Activated CD4-positive, alpha-beta memory T cell treated with anti-CD3 and anti-CD28 coated beads, Interleukin-2, amount 10 ng/mL, durations not matched to agents 7 days and 5 days (primary cell): ENCODE results near the gene EGR2. TPM values are rescaled to one million over a fixed set of nuclear protein-coding genes. Genes with fewer than 3 reads are reported as not detected.
A peak's percentile ranks its signal among the peaks of the same experiment; 100 is the strongest.

ENCODE experiments used
- CTCF ChIA-PET: fragments of 350-600 bp; sonication (Branson Sonifier 250); formaldehyde crosslinking; loops from one replicate; lab custom pipeline; 2021; ENCODE audit warnings: antibody characterized with exemption, inconsistent platforms; lab: Charles Lee
- POLR2A ChIA-PET: fragments of 350-600 bp; sonication (Branson Sonifier 250); formaldehyde crosslinking; loops from one replicate; lab custom pipeline; 2021; ENCODE audit warnings: antibody characterized with exemption; lab: Charles Lee
- DNase-seq: peaks from one replicate; pipeline ENCODE4 v3.0.0-alpha.2; 2020
- H3K27ac Mint-ChIP-seq: one replicate; pipeline ENCODE4 v1.8.0; 2021; ENCODE audit warnings: mild to moderate bottlenecking, mixed read lengths
- H3K27me3 Mint-ChIP-seq: one replicate; pipeline ENCODE4 v1.8.0; 2021; ENCODE audit warnings: mixed read lengths
- H3K36me3 Mint-ChIP-seq: one replicate; pipeline ENCODE4 v1.8.0; 2021; ENCODE audit warnings: low read depth, mixed read lengths
- H3K4me1 Mint-ChIP-seq: one replicate; pipeline ENCODE4 v1.8.0; 2021; ENCODE audit warnings: mixed read lengths
- H3K4me3 Mint-ChIP-seq: one replicate; pipeline ENCODE4 v1.8.0; 2021; ENCODE audit warnings: mild to moderate bottlenecking, mixed read lengths
- H3K9me3 Mint-ChIP-seq: one replicate; pipeline ENCODE4 v1.8.0; 2021; ENCODE audit warnings: mixed read lengths
- total RNA-seq, 2 experiments: library from RNA; stranded (reverse); gene quantifications; one replicate each; pipeline ENCODE4 v1.2.3, GENCODE V29; 2021

EGR2 gene
- 1 to 10 TPM; 4.8 to 6.4 TPM for total RNA-seq

DNA sequence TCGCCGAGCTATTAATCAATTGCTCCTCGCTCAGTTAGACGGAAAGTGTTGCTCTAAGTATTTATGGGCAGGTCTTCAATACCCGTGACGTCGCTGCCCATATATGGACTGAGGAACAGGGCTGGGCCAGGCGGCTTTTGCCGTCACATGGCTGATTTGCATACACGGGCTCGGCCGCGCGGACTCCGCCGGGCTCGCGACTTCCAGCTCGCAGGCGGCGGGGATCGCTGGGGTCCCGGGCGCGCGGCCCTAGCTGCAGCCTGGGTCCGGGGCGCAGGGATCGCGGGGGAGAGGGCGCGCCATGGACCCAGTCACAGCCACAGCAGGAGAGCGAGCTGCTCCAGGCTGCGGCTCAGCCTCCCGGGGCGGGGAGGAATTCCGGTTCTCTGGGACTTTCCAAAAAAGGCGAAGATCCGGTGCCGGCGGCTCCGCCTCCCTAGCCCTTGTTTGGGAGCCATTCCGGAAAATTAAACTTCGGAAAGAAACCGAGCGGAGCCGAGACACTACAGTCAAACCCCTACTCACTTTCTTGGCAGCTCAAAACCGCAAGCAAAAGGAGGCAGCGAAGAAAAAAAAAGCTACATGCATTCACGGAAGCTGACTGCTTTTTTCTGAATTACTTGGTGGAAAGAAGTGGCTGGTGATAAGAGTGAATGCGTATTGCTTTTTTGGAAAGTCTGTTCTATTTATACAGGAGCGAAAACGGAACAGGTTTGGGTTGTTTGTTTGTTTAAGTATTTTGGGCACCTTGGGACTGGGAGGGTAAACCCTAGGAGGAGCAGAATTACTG is at the start of gene EGR2:
Gene EGR2, minus strand, starts transcription at position 36 of the 790 bp plus-strand sequence. CDS start 337 bp downstream, outside the sequence.
- Mint-ChIP-seq H3K36me3 (peaks cover 13% of the 10 kb centered on the region), H3K4me3 (peak within 1 kb of the TSS; percentile 87), H3K9me3 (no peaks in the 10 kb centered on the region), H3K27me3 (peaks cover 68% of the 10 kb centered on the region), H3K4me1 (peaks cover 47% of the 10 kb centered on the region), H3K27ac (peak within 1 kb of the TSS; percentile 95)
- ChIA-PET CTCF (interaction anchor here (0.8 to 5.8 kb wide), 15 partner anchors 12 to 903 kb away, joined by 3 to 77 read pairs (median 7); partner anchors contain the start of gene ADO), POLR2A (interaction anchor here (0.7 to 5.1 kb wide), 16 partner anchors 9 to 913 kb away, joined by 3 to 88 read pairs (median 5); partner anchors contain the start of genes ADO and NRBF2)
- DNase-seq, result peak; percentile 94

DNA sequence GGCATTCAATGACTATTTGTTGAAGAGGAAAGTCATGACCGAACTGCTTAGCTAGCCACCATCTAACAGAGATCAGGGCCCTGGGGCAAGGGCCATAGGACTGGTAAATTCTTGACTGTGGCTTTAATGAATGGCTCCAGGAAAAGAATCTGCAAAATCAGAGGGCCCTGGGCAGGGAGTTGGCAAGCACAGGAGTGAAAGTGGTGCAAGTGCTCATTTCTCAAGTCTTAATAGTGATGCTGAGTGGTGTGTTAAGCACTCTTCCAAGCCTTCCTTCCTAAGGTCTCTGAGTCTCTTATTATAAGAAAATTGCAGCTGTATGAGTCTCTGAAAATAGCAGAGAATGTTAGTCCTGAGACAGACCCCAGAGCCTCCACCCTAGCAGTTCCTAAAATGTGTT is 46.3 kb upstream of the EGR2 start:
- no peaks in the 10 kb centered on the region for H3K36me3 Mint-ChIP-seq
- no peak overlapping the region for H3K27ac Mint-ChIP-seq
- H3K4me3 Mint-ChIP-seq, result no peak overlapping the region
- DNase-seq, result no peak
- peaks cover 11% of the 10 kb centered on the region for H3K4me1 Mint-ChIP-seq
- no peaks in the 10 kb centered on the region for H3K9me3 Mint-ChIP-seq
- peaks cover 7% of the 10 kb centered on the region for H3K27me3 Mint-ChIP-seq
- CTCF ChIA-PET, result no interaction called here
- POLR2A ChIA-PET, result no interaction called here

GRCh38 chr10:62861507-62861906 is 45.3 kb upstream of the EGR2 start:
- no peak for DNase-seq
- ChIA-PET CTCF (no interaction called here), POLR2A (no interaction called here)
- Mint-ChIP-seq H3K4me1 (peaks cover 21% of the 10 kb centered on the region), H3K36me3 (no peaks in the 10 kb centered on the region), H3K9me3 (no peaks in the 10 kb centered on the region), H3K27ac (no peak overlapping the region), H3K4me3 (no peak overlapping the region), H3K27me3 (peaks cover 7% of the 10 kb centered on the region)

DNA sequence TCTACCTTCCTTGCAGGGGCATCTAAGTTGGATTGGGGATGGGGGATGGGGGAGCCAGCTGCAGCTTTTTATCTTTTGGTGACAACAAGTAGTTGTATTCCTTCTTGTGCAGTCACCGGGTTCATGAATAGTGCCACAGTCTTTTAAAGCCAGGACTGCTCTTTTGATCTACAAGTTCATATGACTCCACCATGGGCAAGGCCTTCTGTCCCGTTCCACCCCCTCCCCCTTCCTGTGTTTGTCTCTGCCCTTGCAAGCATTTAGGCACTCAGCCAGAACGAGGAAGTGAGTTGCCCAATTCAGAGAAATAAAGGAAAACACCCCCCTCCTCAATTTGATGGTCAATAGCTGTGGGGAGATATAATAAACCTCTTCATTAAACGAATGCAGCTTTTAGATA is 44.8 kb upstream of the EGR2 start:
- H3K27ac Mint-ChIP-seq, result no peak overlapping the region
- ChIA-PET POLR2A (no interaction called here), CTCF (no interaction called here)
- no peaks in the 10 kb centered on the region for H3K36me3 Mint-ChIP-seq
- H3K27me3 Mint-ChIP-seq, result peaks cover 7% of the 10 kb centered on the region
- H3K9me3 Mint-ChIP-seq, result no peaks in the 10 kb centered on the region
- H3K4me1 Mint-ChIP-seq, result peaks cover 26% of the 10 kb centered on the region
- no peak for DNase-seq
- no peak overlapping the region for H3K4me3 Mint-ChIP-seq

DNA sequence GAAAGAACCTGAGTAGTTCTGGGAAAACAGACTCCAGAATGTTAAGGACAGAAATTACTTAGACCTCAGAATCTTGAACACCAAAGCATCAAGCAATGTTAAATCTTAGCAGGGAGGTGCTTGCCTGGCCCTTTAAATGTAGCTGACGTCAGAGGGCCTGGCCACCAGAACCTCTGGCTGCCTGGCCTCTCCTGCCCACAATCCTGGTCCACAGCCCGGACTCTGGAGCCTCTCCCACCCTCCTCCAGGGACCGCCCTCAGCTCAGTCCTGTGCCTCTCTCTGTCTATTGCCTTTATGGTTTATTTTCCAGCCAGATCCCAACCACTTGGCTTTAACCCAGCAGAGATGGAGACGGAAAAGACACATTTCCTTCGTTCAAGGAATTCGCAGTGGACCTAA is 42.2 kb upstream of the EGR2 start:
- DNase-seq, result no peak
- CTCF ChIA-PET, result no interaction called here
- Mint-ChIP-seq H3K4me3 (no peak overlapping the region), H3K27me3 (peaks cover 12% of the 10 kb centered on the region), H3K36me3 (no peaks in the 10 kb centered on the region), H3K27ac (no peak overlapping the region), H3K9me3 (no peaks in the 10 kb centered on the region), H3K4me1 (peaks cover 50% of the 10 kb centered on the region)
- POLR2A ChIA-PET, result no interaction called here

DNA sequence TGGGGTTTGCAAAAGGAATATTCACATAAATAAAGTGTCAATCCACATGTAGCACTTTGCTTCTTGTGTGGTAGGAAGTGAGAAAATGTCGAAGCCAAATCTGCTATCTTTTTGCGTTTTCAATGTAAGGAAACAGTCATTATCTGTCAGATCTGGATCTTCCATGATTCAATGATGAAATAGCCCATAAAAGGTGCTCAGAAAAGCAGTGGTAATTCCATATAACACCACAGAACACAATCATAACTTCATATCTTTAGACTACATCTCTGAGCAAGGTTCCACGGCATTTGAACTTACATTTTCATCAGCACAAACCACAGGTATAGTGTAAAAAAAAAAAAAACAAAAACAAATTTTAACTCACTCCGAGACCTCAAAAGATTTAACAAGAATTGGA is 39.9 kb upstream of the EGR2 start:
- no peaks in the 10 kb centered on the region for H3K9me3 Mint-ChIP-seq
- POLR2A ChIA-PET, result interaction anchor here (1.1 to 2.0 kb wide), 4 partner anchors 37 to 277 kb away, joined by 3 to 8 read pairs (median 3); partner anchors contain the start of genes ADO and NRBF2
- peaks cover 66% of the 10 kb centered on the region for H3K4me1 Mint-ChIP-seq
- H3K36me3 Mint-ChIP-seq, result no peaks in the 10 kb centered on the region
- peak overlapping the region; percentile 49 for H3K27ac Mint-ChIP-seq
- H3K4me3 Mint-ChIP-seq, result no peak overlapping the region
- H3K27me3 Mint-ChIP-seq, result peaks cover 11% of the 10 kb centered on the region
- DNase-seq, result no peak
- CTCF ChIA-PET, result no interaction called here

GRCh38 chr10:62853710-62854109 is 37.5 kb upstream of the EGR2 start:
- Mint-ChIP-seq H3K4me3 (peak overlapping the region; percentile 28), H3K36me3 (peaks cover 6% of the 10 kb centered on the region), H3K9me3 (peaks cover 5% of the 10 kb centered on the region), H3K27me3 (peaks cover 21% of the 10 kb centered on the region), H3K27ac (peak overlapping the region; percentile 75), H3K4me1 (peaks cover 63% of the 10 kb centered on the region)
- DNase-seq, result peak; percentile 68
- POLR2A ChIA-PET, result interaction anchor here (0.7 to 2.0 kb wide), 7 partner anchors 16 to 318 kb away, joined by 3 to 6 read pairs (median 4); partner anchors contain the start of gene NRBF2
- CTCF ChIA-PET, result interaction anchor here (0.7 to 2.4 kb wide), 4 partner anchors 36 to 948 kb away, joined by 3 to 8 read pairs (median 4); no protein-coding TSS in a partner anchor

- Mint-ChIP-seq H3K4me3 (no peak overlapping the region), H3K27me3 (peaks cover 21% of the 10 kb centered on the region), H3K36me3 (peaks cover 6% of the 10 kb centered on the region), H3K9me3 (peaks cover 10% of the 10 kb centered on the region), H3K27ac (peak overlapping the region; percentile 75), H3K4me1 (peaks cover 63% of the 10 kb centered on the region)
- ChIA-PET CTCF (interaction anchor here (0.7 to 2.4 kb wide), 2 partner anchors 36 to 416 kb away, joined by 3 to 8 read pairs; no protein-coding TSS in a partner anchor), POLR2A (interaction anchor here (0.7 to 2.0 kb wide), 7 partner anchors 17 to 318 kb away, joined by 3 to 6 read pairs (median 3); partner anchors contain the start of gene NRBF2)
- DNase-seq, result peak; percentile 47
These were observed 37.0 kb upstream of the EGR2 start for GRCh38 chr10:62852961-62853702.

- H3K9me3 Mint-ChIP-seq, result peaks cover 24% of the 10 kb centered on the region
- peaks cover 12% of the 10 kb centered on the region for H3K36me3 Mint-ChIP-seq
- POLR2A ChIA-PET, result interaction anchor here (1.7 kb wide), 1 partner anchor 36 kb away, joined by 3 read pairs; no protein-coding TSS in a partner anchor
- peaks cover 51% of the 10 kb centered on the region for H3K4me1 Mint-ChIP-seq
- H3K4me3 Mint-ChIP-seq, result no peak overlapping the region
- no peak overlapping the region for H3K27ac Mint-ChIP-seq
- H3K27me3 Mint-ChIP-seq, result peaks cover 21% of the 10 kb centered on the region
- CTCF ChIA-PET, result interaction anchor here (0.8 to 1.5 kb wide), 3 partner anchors 26 to 315 kb away, joined by 3 read pairs; no protein-coding TSS in a partner anchor
- DNase-seq, result peak; percentile 26
These were observed 35.3 kb upstream of the EGR2 start for GRCh38 chr10:62851442-62851841.

DNA sequence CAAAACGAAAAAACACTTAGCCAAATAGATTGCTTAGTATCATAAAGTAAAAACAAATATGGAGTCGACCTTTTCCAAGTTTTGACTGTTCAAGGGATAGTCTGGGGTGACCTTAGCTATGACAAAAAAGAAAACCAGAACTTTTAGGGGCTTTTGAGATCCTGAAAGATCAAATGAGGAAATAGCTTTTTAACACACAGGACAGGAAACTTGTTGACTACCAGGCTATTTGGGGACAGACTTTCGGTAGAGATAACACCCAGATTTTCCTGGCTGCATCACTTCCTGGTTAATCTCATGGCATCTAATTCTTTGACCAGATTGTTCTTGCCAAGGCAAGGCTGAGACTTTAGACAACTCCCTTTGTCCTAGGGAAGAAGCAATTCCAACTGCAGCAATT is 34.5 kb upstream of the EGR2 start:
- peaks cover 44% of the 10 kb centered on the region for H3K4me1 Mint-ChIP-seq
- no peak for DNase-seq
- peaks cover 21% of the 10 kb centered on the region for H3K27me3 Mint-ChIP-seq
- no peak overlapping the region for H3K4me3 Mint-ChIP-seq
- H3K9me3 Mint-ChIP-seq, result peaks cover 30% of the 10 kb centered on the region
- ChIA-PET CTCF (interaction anchor here (1.5 kb wide), 1 partner anchor 25 kb away, joined by 3 read pairs; no protein-coding TSS in a partner anchor), POLR2A (no interaction called here)
- no peak overlapping the region for H3K27ac Mint-ChIP-seq
- H3K36me3 Mint-ChIP-seq, result peaks cover 12% of the 10 kb centered on the region

DNA sequence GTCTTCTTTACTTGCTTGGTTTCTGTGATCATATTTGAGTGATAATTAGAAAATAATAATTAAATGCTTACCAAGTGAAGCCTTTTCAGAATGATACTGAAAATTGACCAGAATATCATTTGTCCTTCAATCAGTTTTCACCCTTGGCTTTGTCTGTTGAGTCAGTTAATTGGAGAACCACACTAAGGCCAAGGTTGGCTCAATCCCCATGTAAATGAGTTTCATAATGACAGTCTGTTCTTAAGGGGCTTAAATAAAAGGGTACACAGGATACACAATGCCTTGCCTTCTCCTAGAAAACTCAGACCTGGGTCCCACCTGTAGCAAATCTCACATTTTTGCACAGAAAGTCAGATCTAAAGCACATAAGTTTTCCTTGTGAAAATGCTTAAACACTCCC is 31.3 kb upstream of the EGR2 start:
- H3K4me3 Mint-ChIP-seq, result no peak overlapping the region
- peaks cover 34% of the 10 kb centered on the region for H3K9me3 Mint-ChIP-seq
- POLR2A ChIA-PET, result no interaction called here
- no peak for DNase-seq
- H3K27ac Mint-ChIP-seq, result no peak overlapping the region
- CTCF ChIA-PET, result no interaction called here
- peaks cover 12% of the 10 kb centered on the region for H3K36me3 Mint-ChIP-seq
- H3K27me3 Mint-ChIP-seq, result peaks cover 26% of the 10 kb centered on the region
- peaks cover 13% of the 10 kb centered on the region for H3K4me1 Mint-ChIP-seq

GRCh38 chr10:62844280-62845011 is 28.3 kb upstream of the EGR2 start:
- H3K27me3 Mint-ChIP-seq, result peaks cover 28% of the 10 kb centered on the region
- H3K36me3 Mint-ChIP-seq, result peaks cover 10% of the 10 kb centered on the region
- ChIA-PET CTCF (interaction anchor here (1.5 kb wide), 1 partner anchor 9 kb away, joined by 3 read pairs; no protein-coding TSS in a partner anchor), POLR2A (no interaction called here)
- DNase-seq, result no peak
- peaks cover 33% of the 10 kb centered on the region for H3K9me3 Mint-ChIP-seq
- H3K4me1 Mint-ChIP-seq, result no peaks in the 10 kb centered on the region
- no peak overlapping the region for H3K4me3 Mint-ChIP-seq
- no peak overlapping the region for H3K27ac Mint-ChIP-seq
